ENCODE data around the gene STX3.

DNA sequence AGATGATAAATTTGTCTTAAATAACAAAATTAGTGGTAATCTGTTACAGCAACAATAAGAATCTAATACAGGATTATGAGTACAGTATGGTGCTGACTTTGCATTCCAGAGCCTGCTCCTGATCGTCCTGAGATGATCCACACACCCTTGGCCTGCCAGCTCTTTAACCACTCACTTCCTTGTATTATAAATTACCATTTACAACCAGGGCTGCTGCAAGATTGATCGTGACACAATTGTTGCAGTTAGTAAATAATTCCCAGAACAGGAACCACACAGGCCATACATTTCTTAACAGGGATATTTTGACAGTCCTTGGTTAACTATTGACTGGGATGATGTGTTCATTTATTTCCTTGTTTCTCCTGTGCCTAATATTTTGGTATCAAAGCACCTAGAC is 94.0 kb downstream of the STX3 start:
- TF ChIP-seq CTCF (conservative IDR thresholded peaks at IDR 0.05; ENCODE audit: low read depth in 2 of 2): no peak
- no peak for TF ChIP-seq EZH2phosphoT487 (IDR thresholded peaks at IDR 0.05; ENCODE audit: unreplicated experiment)
- TF ChIP-seq POLR2AphosphoS5 (IDR thresholded peaks at IDR 0.05; ENCODE audit: low read depth): no peak
- no peak for TF ChIP-seq EZH2 (IDR thresholded peaks at IDR 0.05; ENCODE audit: low read depth, unreplicated experiment)
